GM19467 (cell line): ENCODE results near the gene ADAMTSL1.

Experiments
- ATAC-seq: cut with Tn5 transposase; IDR thresholded peaks from one replicate; pipeline ENCODE4 v1.9.1; 2021; ENCODE audit warnings: mild to moderate bottlenecking, moderate library complexity; ENCODE audit not compliant: unreplicated experiment

Gene ADAMTSL1

GRCh38 chr9:18550286-18550685 is 76.3 kb downstream of the ADAMTSL1 start:
- ATAC-seq: no peak

DNA sequence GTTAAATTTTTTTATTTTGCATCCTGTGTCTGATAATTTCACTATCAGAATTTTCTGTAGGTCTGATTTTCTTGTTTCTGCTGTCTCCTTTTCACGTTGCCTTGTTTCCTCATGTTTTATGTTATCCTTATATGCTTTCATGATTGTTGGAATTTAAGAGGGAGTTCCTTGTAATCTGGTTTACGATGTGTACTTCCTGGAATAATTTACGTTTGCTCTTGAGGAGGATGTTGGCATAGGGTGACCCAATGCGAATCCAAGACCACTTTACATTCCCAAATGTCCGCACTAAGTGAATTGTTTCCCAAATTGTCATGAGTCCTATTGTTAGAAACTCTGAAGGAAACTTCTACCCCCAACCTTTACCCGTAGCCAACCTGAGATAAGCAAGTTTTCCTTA is 80.3 kb downstream of the ADAMTSL1 start:
- ATAC-seq: no peak

DNA sequence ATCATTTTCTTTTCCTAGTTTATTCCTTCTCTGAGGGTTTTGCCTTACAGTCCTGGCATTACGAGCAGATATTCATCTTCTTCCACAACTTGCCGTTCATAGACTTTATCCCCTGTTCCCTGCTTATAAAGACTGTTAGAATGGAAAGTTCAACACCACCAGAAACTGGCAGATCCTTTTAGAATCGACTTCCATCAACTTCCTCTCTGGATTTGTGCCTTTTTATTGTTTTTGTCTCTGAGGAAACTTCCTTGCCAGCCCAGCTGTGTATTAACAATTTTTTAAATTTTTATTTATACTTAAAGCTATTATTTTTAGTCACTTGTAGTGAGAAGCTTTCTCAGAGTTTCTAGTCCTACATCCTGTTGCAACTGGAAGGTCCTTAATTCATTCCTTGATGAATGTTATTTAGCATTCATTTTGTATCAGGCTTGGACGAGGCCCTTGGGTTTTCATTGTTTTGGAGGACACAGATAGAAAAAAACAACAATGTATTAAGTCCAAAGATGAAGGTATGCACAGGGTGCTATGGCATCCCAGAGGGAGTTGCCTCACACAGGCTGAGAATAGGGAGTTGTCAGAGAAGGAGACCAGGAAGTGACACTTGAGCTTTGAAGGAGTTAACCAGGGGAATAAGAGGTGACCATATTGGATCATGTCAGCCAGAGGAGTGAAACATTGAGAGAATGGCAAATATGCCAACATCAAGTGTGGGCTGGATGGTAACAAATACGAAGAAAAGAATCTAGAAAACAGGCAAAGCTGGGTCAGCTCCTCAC is 81.3 kb downstream of the ADAMTSL1 start:
- no peak for ATAC-seq

DNA sequence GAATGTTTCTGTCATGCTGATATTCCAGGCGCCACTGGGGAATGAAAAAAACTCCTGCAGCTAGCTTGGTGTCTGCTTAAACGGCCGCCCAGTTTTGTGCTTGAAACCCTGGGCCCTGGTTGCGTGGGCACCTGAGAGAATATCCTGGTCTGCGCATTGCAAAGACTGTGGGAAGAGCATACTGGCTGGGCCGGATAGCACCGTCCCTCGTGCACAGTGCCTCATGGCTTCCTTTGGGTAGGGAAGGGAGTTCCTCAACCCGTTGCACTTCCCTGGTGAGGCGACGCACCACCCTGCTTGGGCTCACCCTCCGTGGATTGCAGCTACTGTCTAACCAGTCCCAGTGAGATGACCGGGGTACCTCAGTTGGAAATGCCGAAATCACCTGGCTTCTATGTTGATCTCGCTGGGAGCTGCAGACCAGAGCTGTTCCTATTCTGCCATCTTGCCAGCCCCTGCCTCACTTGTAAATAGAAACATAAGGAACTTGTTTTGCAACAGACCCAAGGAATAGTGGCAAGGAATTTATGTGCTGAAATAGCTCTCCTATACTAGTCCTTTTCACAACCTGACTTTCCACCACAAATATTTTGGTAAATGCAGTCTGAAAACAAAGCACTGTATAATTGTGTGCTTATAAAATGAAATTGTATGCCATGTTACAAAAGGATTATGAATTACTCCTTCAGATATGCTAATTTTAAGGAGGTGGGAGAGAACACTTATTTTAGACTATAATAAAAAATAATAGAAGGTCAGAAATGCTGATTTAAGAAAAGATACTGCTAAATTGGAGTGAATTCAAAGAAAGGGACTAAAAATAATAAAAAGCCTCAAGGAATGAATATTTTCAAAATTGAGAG is 90.3 kb downstream of the ADAMTSL1 start:
- no peak for ATAC-seq

DNA sequence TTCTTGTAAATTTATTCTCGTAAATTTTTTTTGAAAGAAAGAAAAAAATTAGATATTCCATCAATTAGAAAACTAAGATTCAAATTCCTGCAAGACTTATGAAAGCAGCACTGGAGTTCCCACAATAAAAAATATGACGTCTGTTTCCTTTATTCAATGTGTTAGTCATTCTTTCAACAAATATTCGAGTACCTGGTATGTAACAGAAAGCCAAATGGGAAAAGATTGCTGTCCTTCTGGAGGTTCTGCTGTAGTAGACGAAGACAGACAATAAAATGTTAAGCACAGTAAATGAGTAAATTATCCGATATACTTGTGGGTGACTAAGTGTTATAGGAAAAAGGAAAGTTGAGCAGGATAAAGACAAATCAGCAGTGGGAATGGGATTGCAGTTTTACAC is 92.2 kb downstream of the ADAMTSL1 start:
- ATAC-seq: no peak

- ATAC-seq: no peak
Measured at GRCh38 chr9:18568973-18569372, 95.0 kb downstream of the ADAMTSL1 start.

DNA sequence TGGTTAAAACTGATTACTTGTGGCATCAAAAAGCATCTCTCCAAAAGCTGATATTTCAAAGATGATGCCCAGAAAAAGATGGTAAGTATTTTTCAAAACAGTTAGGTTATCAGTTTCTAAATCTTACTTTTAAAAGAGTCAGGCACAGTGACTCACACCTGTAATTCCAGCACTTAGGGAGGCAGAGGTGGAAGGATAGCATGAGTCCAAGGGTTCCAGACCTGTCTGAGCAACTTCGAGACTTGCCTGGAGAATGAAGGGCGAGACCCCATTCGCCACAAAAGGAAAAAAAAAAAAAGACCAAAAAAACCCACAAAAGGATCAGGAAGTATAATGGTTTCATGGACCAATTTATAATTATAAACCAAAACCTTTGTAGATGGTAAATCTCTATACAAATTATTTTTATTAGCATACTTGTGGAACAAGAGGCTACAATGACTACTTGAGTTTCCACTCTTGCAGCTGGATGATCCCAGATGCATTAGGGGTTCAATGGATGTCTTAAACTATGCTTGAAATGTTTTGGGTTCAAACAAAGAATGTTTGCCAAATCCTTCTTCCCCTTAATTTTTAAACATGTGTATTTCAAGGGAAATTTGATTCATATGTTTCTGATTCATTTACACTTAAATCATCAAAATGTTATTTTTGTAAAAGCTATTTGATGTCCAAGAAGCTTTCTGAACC is 96.1 kb downstream of the ADAMTSL1 start:
- ATAC-seq: no peak

GRCh38 chr9:18573021-18573556 is 99.1 kb downstream of the ADAMTSL1 start:
- no peak for ATAC-seq

DNA sequence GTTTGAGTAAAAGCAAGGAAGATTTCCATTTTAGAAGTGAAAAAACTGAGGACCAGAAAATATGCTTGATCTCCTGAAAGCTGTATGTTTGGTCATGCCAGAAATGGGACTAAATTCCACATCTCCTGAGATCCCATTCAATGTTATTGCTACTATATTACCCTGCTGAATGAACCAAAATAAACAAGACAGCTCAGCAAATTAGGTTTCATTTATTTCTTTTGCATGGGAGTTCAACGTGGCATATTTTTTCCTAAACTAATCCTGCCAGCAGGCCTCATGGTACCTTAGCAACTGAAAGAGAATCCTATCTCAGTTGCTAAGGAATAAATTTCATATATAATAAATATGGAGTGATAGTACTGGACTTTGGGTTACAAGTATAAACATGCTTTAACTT is 101.7 kb downstream of the ADAMTSL1 start:
- ATAC-seq: no peak

GRCh38 chr9:18579536-18579935 is 105.6 kb downstream of the ADAMTSL1 start:
- ATAC-seq: no peak

DNA sequence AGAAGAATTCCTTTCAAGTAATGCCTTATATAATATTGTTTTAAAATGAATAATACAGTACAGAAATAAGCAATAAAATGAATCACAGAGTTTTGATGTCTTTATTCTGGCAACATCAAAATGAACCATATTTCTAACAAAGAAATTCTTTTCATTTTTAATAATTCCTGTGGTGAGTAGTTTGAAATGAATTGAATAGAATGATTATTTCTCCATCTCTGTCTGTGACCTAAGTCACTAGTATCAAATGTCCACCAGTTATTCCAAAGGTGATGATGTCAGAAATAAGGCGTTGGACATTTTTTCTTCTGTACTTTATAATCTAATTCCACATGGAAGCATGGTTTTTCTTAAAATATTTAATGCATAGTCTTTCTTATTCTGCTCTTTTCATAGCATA is 106.2 kb downstream of the ADAMTSL1 start:
- no peak for ATAC-seq

GRCh38 chr9:18585996-18586395 is 112.0 kb downstream of the ADAMTSL1 start:
- no peak for ATAC-seq

DNA sequence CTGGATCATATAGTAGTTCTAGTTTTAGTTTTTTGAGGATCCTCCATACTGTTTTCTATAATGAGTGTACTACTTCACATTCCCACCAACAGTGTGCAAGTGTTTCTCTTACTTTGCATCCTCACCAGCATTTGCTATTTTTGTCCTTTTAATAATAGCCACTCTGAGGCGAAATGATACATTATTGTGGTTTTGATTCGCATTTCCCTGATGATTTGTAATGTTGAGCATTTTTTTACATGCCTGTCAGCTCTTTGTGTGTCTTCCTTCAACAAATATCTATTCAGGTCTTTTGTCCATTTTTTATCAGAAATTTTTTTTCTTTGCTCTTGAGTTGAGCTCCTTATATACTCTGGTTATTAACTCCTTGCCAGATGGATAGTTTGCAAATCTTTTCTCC is 114.0 kb downstream of the ADAMTSL1 start:
- ATAC-seq: no peak

GRCh38 chr9:18591261-18591660 is 117.3 kb downstream of the ADAMTSL1 start:
- ATAC-seq: no peak

GRCh38 chr9:18594837-18595236 is 120.9 kb downstream of the ADAMTSL1 start:
- ATAC-seq: no peak

- ATAC-seq: no peak
Measured at GRCh38 chr9:18595597-18595996, 121.6 kb downstream of the ADAMTSL1 start.

GRCh38 chr9:18596920-18597319 is 123.0 kb downstream of the ADAMTSL1 start:
- no peak for ATAC-seq

GRCh38 chr9:18598969-18599368 is 125.0 kb downstream of the ADAMTSL1 start:
- no peak for ATAC-seq

DNA sequence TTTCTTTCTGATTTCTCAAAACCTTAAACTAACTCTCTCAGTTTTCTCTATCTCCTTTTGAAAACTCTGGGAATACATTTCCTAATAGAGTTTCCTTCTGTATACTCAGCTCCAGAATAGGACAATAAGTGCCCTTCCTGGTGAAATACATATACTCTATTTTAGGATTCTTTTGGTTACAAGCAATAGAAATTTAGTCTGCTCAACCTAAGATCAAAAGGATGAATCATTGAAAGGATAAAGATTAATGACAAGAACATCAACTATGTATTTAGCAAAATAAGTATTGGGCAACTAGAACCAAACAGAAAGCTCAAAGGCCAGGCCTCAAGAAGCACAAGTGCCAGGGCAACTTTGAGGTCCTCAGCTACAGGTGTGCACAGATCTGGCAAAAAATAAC is 127.1 kb downstream of the ADAMTSL1 start:
- no peak for ATAC-seq

DNA sequence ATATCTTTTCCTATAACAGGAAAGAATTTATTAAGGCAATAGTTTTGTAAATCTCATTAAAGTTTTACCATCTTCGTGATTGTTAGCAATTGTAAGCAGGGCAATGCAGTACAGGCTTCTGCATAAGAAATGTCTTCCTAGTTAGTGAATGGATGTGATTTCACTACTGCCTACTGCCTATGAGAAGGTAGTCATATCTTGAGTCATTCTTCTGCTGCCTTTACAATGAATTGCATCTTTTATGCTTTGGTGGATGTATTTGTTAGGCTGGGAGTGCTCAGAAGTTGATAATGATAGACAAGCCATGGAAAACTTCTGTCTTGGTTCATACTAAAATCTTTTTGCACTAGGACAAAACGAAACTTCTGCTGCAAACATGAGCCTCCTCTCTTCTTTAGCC is 128.0 kb downstream of the ADAMTSL1 start:
- ATAC-seq: no peak
